CD4-positive, CD25-positive, alpha-beta regulatory T cell (primary cell): ENCODE measurements around the gene SAFB2. TPM values are rescaled to one million over a fixed set of nuclear protein-coding genes. Genes with fewer than 3 reads are reported as not detected.
A peak's percentile ranks its signal among the peaks of the same experiment; 100 is the strongest.

Experiments
- ATAC-seq, 2 donors: fragments of 150-1000 bp; cut with Tn5 transposase; one replicate each; pipeline ENCODE4 v1.10.0; 2021; ENCODE audit warnings: low read depth in 2 of 2, moderate number of reproducible peaks in 2 of 2, moderate library complexity in 1 of 2
- DNase-seq, 3 donors: peaks; one replicate each; pipeline versions ENCODE4 v3.0.0 to v3.0.0-alpha.2; 2012 to 2022; ENCODE audit warnings: mixed read lengths in 1 of 3
- H3K27ac ChIP-seq: one replicate; pipeline ENCODE4 v1.7.0; 2013; ENCODE audit warnings: mild to moderate bottlenecking, low read length; ENCODE audit not compliant: insufficient read depth, poor library complexity, severe bottlenecking
- H3K27me3 ChIP-seq: one replicate; pipeline ENCODE4 v1.7.0; 2013; ENCODE audit warnings: low read length; ENCODE audit not compliant: control insufficient read depth, insufficient read depth
- H3K36me3 ChIP-seq: one replicate; pipeline ENCODE4 v1.7.0; 2013; ENCODE audit warnings: mild to moderate bottlenecking, low read length, moderate library complexity; ENCODE audit not compliant: control insufficient read depth, insufficient read depth
- H3K4me1 ChIP-seq: 2 replicates; pipeline ENCODE4 v1.7.0; 2013; ENCODE audit warnings: mild to moderate bottlenecking, low read length; ENCODE audit not compliant: insufficient read depth, control insufficient read depth, poor library complexity, severe bottlenecking
- H3K4me3 ChIP-seq: one replicate; pipeline ENCODE4 v1.7.0; 2013; ENCODE audit warnings: low read depth, mild to moderate bottlenecking, low read length, moderate library complexity
- H3K9me3 ChIP-seq, 2 experiments: 1 replicate in 1 of 2; 2 replicates in 1 of 2; pipeline ENCODE4 v1.7.0; 2013; ENCODE audit warnings: low read length in 2 of 2, mild to moderate bottlenecking in 1 of 2, moderate library complexity in 1 of 2; ENCODE audit not compliant: control insufficient read depth in 2 of 2
- H3K27ac Mint-ChIP-seq, 3 donors: one replicate each; pipeline ENCODE4 v1.8.0; 2020 to 2022; ENCODE audit warnings: mild to moderate bottlenecking in 3 of 3, mixed read lengths in 3 of 3, moderate library complexity in 2 of 3
- H3K27me3 Mint-ChIP-seq: one replicate; pipeline ENCODE4 v1.8.0; 2022; ENCODE audit warnings: mild to moderate bottlenecking, mixed read lengths
- H3K36me3 Mint-ChIP-seq: one replicate; pipeline ENCODE4 v1.8.0; 2020; ENCODE audit warnings: mixed read lengths
- H3K4me1 Mint-ChIP-seq, 4 donors: one replicate each; pipeline ENCODE4 v1.8.0; 2020 to 2022; ENCODE audit warnings: mixed read lengths in 4 of 4, mild to moderate bottlenecking in 1 of 4
- H3K4me3 Mint-ChIP-seq, 4 donors: one replicate each; pipeline ENCODE4 v1.8.0; 2020 to 2022; ENCODE audit warnings: mild to moderate bottlenecking in 4 of 4, mixed read lengths in 4 of 4, moderate library complexity in 3 of 4
- H3K9me3 Mint-ChIP-seq, 7 donors: one replicate each; pipeline ENCODE4 v1.8.0; 2020 to 2022; ENCODE audit warnings: mixed read lengths in 7 of 7, mild to moderate bottlenecking in 3 of 7, moderate library complexity in 2 of 7
- polyA plus RNA-seq, 4 donors: library from polyadenylated mRNA; unstranded; fragments of 300-500 nt; fragmentation: Illumina TruSeq; gene quantifications; one replicate each; pipeline ENCODE4 v1.2.3, GENCODE V29; 2021
- total RNA-seq: library from RNA; stranded (reverse); gene quantifications from one replicate; pipeline ENCODE4 v1.2.3, GENCODE V29; 2022

SAFB2 gene
- total and polyA plus RNA-seq, 5 donors from 2014 or later = 23.0 to 271 (median 23.3) TPM

- Mint-ChIP-seq H3K27ac (no peak overlapping the region), H3K9me3 (peaks cover 0 to 1% (median 0%) of the 10 kb centered on the region in 7 donors), H3K4me3 (no peak overlapping the region), H3K27me3 (peaks cover 9% of the 10 kb centered on the region), H3K4me1 (peaks cover 0 to 2% (median 1%) of the 10 kb centered on the region in 4 donors), H3K36me3 (no peaks in the 10 kb centered on the region)
- no peaks in the 10 kb centered on the region for H3K27me3 ChIP-seq
- H3K36me3 ChIP-seq = no peaks in the 10 kb centered on the region
- no peak overlapping the region for H3K27ac ChIP-seq
- ATAC-seq (no peak), DNase-seq (no peak)
- H3K4me1 ChIP-seq = no peaks in the 10 kb centered on the region
- no peak overlapping the region for H3K4me3 ChIP-seq
- H3K9me3 ChIP-seq = no peaks in the 10 kb centered on the region
Observed at GRCh38 chr19:5572556-5573286, 49.9 kb downstream of the SAFB2 start.

DNA sequence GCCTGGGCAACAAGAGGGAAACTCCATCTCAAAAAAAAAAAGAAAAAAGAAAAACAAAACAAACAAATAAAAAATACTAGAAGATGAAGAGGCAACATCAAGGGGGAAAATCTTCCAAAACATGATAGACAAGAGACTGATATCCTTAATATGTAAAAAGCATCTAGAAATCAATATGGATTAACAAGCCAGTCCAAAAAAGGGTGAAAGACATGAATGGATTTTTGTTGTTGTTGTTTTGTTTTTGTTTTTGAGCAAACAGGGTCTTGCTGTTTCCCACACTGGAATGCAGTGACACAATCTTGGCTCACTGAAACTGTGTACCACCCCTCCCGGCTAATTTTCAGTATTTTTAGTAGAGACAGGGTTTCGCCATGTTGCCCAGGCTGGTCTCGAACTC is 50.8 kb downstream of the SAFB2 start:
- H3K27ac ChIP-seq = no peak overlapping the region
- H3K36me3 Mint-ChIP-seq = no peaks in the 10 kb centered on the region
- H3K4me1 ChIP-seq = no peaks in the 10 kb centered on the region
- H3K27me3 Mint-ChIP-seq = peaks cover 9% of the 10 kb centered on the region
- no peaks in the 10 kb centered on the region for H3K9me3 ChIP-seq
- H3K4me3 ChIP-seq = no peak overlapping the region
- no peak overlapping the region for H3K4me3 Mint-ChIP-seq
- peaks cover under 1% of the 10 kb centered on the region for H3K27me3 ChIP-seq
- no peaks in the 10 kb centered on the region for H3K4me1 Mint-ChIP-seq
- no peak for ATAC-seq
- H3K36me3 ChIP-seq = no peaks in the 10 kb centered on the region
- no peak for DNase-seq
- no peak overlapping the region for H3K27ac Mint-ChIP-seq
- H3K9me3 Mint-ChIP-seq = peaks cover 0 to 1% (median 0%) of the 10 kb centered on the region in 7 donors

DNA sequence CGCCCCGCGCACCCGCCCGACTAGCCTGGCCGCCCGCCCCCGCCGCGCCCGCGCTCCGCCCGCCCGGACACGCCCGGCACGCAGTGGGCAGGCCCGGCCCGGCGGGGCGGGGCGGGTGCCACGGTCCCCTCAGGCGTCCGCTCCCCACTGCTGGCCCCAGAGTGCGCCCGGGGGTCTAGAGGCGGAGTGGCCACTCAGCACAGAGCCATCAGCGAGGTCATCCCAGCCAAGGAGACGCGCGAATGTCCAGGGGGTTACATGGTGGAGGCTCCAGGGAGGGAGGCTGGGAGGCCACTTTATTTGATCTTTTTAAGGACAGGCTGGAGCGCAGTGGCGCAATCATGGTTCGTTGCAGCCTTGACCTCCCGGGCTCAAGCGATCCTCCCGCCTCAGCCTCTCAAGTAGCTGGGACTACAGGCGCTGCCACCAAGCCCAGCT is 54.6 kb downstream of the SAFB2 start:
- peaks cover 5% of the 10 kb centered on the region for H3K27me3 ChIP-seq
- Mint-ChIP-seq H3K36me3 (no peaks in the 10 kb centered on the region), H3K4me1 (no peaks in the 10 kb centered on the region), H3K4me3 (no peak overlapping the region), H3K27ac (no peak overlapping the region), H3K9me3 (peaks cover 0 to 3% (median 0%) of the 10 kb centered on the region in 7 donors), H3K27me3 (peaks cover 16% of the 10 kb centered on the region)
- H3K27ac ChIP-seq = no peak overlapping the region
- no peaks in the 10 kb centered on the region for H3K9me3 ChIP-seq
- no peaks in the 10 kb centered on the region for H3K4me1 ChIP-seq
- no peaks in the 10 kb centered on the region for H3K36me3 ChIP-seq
- H3K4me3 ChIP-seq = no peak overlapping the region
- no peak for ATAC-seq
- DNase-seq = no peak

- no peak within 1 kb of the TSS for H3K27ac ChIP-seq
- H3K4me3 Mint-ChIP-seq = no peak within 1 kb of the TSS
- H3K4me3 ChIP-seq = no peak within 1 kb of the TSS
- H3K9me3 ChIP-seq = no peaks in the 10 kb centered on the region
- no peaks in the 10 kb centered on the region for H3K4me1 ChIP-seq
- no peaks in the 10 kb centered on the region for H3K4me1 Mint-ChIP-seq
- peaks cover 16% of the 10 kb centered on the region for H3K27me3 Mint-ChIP-seq
- peaks cover 5% of the 10 kb centered on the region for H3K27me3 ChIP-seq
- ATAC-seq = no peak
- no peak for DNase-seq
- no peak within 1 kb of the TSS for H3K27ac Mint-ChIP-seq
- no peaks in the 10 kb centered on the region for H3K36me3 Mint-ChIP-seq
- no peaks in the 10 kb centered on the region for H3K36me3 ChIP-seq
- peaks cover 0 to 3% (median 0%) of the 10 kb centered on the region in 7 donors for H3K9me3 Mint-ChIP-seq
Observed at GRCh38 chr19:5567360-5567969, 55.1 kb downstream of the SAFB2 start, which contains the start of gene TINCR. TINCR (minus strand) TSS chr19:5567953.

DNA sequence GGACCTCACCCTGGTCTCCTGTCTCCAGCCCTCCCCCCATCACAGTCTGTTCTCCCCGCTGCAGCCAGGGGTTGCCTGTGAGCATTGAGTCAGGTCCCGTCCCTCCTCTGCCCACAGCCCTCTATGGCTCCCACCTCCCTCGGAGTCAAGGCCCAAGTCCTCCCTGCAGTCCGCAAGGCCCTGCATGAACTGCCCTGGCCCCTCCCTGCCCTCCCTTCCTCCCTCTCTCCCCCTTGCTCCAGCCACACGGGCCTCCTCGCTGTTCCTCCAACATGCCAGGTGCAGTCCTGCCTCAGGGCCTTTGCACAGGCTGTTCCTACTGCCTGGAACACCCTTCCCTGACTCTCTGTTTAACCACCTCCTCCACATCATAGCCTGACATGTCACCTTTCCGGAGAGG is 57.6 kb downstream of the SAFB2 start:
- DNase-seq (no peak), ATAC-seq (no peak)
- Histone ChIP-seq H3K4me3 (no peak overlapping the region), H3K9me3 (peaks cover 5 to 11% of the 10 kb centered on the region in 2 experiments), H3K27ac (no peak overlapping the region), H3K4me1 (no peaks in the 10 kb centered on the region), H3K36me3 (no peaks in the 10 kb centered on the region), H3K27me3 (peaks cover 5% of the 10 kb centered on the region)
- Mint-ChIP-seq H3K36me3 (no peaks in the 10 kb centered on the region), H3K4me1 (no peaks in the 10 kb centered on the region), H3K27ac (no peak overlapping the region), H3K27me3 (peaks cover 16% of the 10 kb centered on the region), H3K4me3 (no peak overlapping the region), H3K9me3 (peaks cover 0 to 12% (median 0%) of the 10 kb centered on the region in 7 donors)

DNA sequence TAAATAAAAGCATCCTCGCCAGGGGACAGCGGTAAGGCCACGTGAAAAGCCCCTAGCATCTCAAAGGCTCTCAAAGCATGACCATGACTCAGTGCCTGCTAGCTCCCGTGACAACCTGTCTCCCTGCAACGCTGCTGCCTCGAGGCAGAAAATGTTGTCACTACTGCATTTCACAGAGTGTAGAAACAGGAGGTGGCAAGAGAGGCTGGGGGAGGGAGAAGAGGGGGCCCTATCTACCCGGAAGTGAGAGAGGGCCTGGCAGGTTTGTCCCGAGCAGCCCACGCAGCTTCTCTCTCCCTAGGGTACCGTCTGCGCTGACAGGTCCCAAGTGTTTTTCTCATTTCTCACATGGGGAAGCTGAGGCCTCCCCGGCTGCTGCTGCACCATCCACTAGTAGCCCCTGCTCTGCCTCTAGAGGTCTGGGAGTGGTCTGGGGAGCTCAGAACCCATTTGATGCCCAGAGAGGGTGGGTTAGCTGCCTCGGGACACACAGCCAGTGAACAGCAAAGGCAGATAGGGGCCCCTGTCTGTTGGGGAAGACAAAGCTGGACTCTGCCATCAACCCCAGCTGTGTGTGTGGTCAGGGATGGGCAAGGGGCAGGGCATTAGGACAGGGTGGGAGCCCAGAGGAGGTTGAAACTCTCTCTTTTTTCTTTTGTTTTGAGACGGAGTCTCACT is 58.5 kb downstream of the SAFB2 start:
- H3K4me1 ChIP-seq = no peaks in the 10 kb centered on the region
- Mint-ChIP-seq H3K9me3 (peaks cover 0 to 12% (median 0%) of the 10 kb centered on the region in 7 donors), H3K27ac (no peak overlapping the region), H3K27me3 (peaks cover 12% of the 10 kb centered on the region), H3K4me3 (no peak overlapping the region), H3K4me1 (no peaks in the 10 kb centered on the region), H3K36me3 (no peaks in the 10 kb centered on the region)
- no peak overlapping the region for H3K4me3 ChIP-seq
- H3K36me3 ChIP-seq = no peaks in the 10 kb centered on the region
- DNase-seq = no peak
- ATAC-seq = peak in 1 of 2 donors; percentile 44
- H3K9me3 ChIP-seq = peaks cover 5 to 11% of the 10 kb centered on the region in 2 experiments
- H3K27ac ChIP-seq = no peak overlapping the region
- peaks cover 5% of the 10 kb centered on the region for H3K27me3 ChIP-seq

DNA sequence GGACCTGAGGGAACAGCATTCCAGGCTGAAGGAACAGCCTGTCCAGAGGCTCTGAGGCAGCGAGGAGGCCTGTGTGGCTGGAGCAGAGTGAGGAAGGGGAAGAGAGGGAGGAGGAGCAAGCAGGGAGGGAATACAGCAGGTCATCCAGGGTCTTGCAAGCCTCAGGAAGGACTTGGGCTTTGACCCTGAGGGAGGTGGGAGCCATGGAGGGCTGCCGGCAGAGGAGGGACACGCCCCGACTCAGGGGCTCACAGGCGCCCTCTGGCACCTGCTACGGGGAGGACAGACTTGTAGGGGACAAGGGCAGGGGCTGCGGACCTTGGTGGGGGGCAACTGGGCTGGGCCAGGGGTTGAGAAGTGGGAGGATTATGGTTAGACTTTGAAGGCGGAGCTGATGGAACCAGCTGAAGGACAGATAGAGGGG is 59.6 kb downstream of the SAFB2 start:
- Histone ChIP-seq H3K4me3 (no peak overlapping the region), H3K9me3 (peaks cover 5 to 11% of the 10 kb centered on the region in 2 experiments), H3K4me1 (no peaks in the 10 kb centered on the region), H3K36me3 (no peaks in the 10 kb centered on the region), H3K27me3 (peaks cover 5% of the 10 kb centered on the region), H3K27ac (no peak overlapping the region)
- peaks cover 12% of the 10 kb centered on the region for H3K27me3 Mint-ChIP-seq
- no peak for ATAC-seq
- H3K4me1 Mint-ChIP-seq = no peaks in the 10 kb centered on the region
- no peak overlapping the region for H3K4me3 Mint-ChIP-seq
- peaks cover 0 to 12% (median 0%) of the 10 kb centered on the region in 7 donors for H3K9me3 Mint-ChIP-seq
- no peak for DNase-seq
- H3K36me3 Mint-ChIP-seq = no peaks in the 10 kb centered on the region
- H3K27ac Mint-ChIP-seq = no peak overlapping the region
